IMR-90 (cell line): Measurements from ENCODE around the gene LTO1.
A peak's percentile ranks its signal among the peaks of the same experiment; 100 is the strongest.

Experiments
- CEBPB ChIP-seq: IDR thresholded peaks from 2 replicates; pipeline ENCODE4 v1.6.1; 2012; ENCODE audit warnings: low read depth, low read length, improper control_type of control experiment
- CTCF ChIP-seq: conservative IDR thresholded peaks from 2 replicates; pipeline ENCODE4 v1.5.1; 2012; ENCODE audit warnings: mild to moderate bottlenecking, low read depth, low read length, improper control_type of control experiment
- ELK1 ChIP-seq: fragments of 150-350 bp; IDR thresholded peaks from 2 replicates; pipeline ENCODE4 v1.6.1; 2016; ENCODE audit warnings: low read depth, mild to moderate bottlenecking, low read length, moderate library complexity, borderline replicate concordance
- MAFK ChIP-seq: IDR thresholded peaks from 2 replicates; pipeline ENCODE4 v1.6.1; 2012; ENCODE audit warnings: low read depth, low read length, improper control_type of control experiment
- MAZ ChIP-seq: IDR thresholded peaks from 2 replicates; pipeline ENCODE4 v1.6.1; 2012; ENCODE audit warnings: low read depth, mild to moderate bottlenecking, low read length, improper control_type of control experiment, moderate library complexity, borderline replicate concordance
- MXI1 ChIP-seq: IDR thresholded peaks from 2 replicates; pipeline ENCODE4 v1.6.1; 2012; ENCODE audit warnings: low read depth, mild to moderate bottlenecking, low read length, moderate library complexity, borderline replicate concordance
- POLR2A ChIP-seq: IDR thresholded peaks from 2 replicates; pipeline ENCODE4 v1.6.1; 2012; ENCODE audit warnings: mild to moderate bottlenecking, low read depth, low read length
- RCOR1 ChIP-seq: IDR thresholded peaks from 2 replicates; pipeline ENCODE4 v1.6.1; 2012; ENCODE audit warnings: mild to moderate bottlenecking, low read length, improper control_type of control experiment; ENCODE audit not compliant: insufficient replicate concordance
- RFX5 ChIP-seq: IDR thresholded peaks from 2 replicates; pipeline ENCODE4 v1.8.0; 2012; ENCODE audit warnings: low read depth, mild to moderate bottlenecking, low read length, moderate library complexity
- SMC3 ChIP-seq: fragments of 150-350 bp; IDR thresholded peaks from 2 replicates; pipeline ENCODE4 v1.6.1; 2016; ENCODE audit warnings: low read depth, mild to moderate bottlenecking, antibody characterized with exemption, low read length, moderate library complexity
- USF2 ChIP-seq: fragments of 150-350 bp; IDR thresholded peaks from 2 replicates; pipeline ENCODE4 v1.6.1; 2017; ENCODE audit warnings: mild to moderate bottlenecking, antibody characterized with exemption, low read length, low read depth

- TF ChIP-seq MAFK (peak; percentile 60; the same call in 1 of the 2 replicates), CTCF (no peak), POLR2A (no peak), MXI1 (peak; percentile 90), USF2 (peak; percentile 89), ELK1 (no peak), CEBPB (no peak), RFX5 (0 out of 2 replicates have a peak, but pooled peaks have one; percentile 35), MAZ (peak; percentile 39; the same call in 1 of the 2 replicates), SMC3 (peak; percentile 23; the same call in 1 of the 2 replicates), RCOR1 (peak; percentile 67)
Measured at GRCh38 chr11:69636512-69637197, 38.5 kb downstream of the LTO1 start.
